H7 (cell line): ENCODE measurements around the gene CHRM1. TPM values are rescaled to one million over a fixed set of nuclear protein-coding genes. Genes with fewer than 3 reads are reported as not detected.

Experiments used
- DNase-seq: peaks from one replicate; pipeline ENCODE4 v3.0.0; 2012
- H3K27me3 ChIP-seq: 2 replicates; pipeline ENCODE4 v1.6.0; 2011; ENCODE audit warnings: mild to moderate bottlenecking, low read length; ENCODE audit not compliant: control insufficient read depth, insufficient read depth
- H3K36me3 ChIP-seq: replicated peaks from 2 replicates; pipeline ENCODE4 v1.5.1; 2011; ENCODE audit warnings: low read length; ENCODE audit not compliant: control insufficient read depth, insufficient read depth
- H3K4me3 ChIP-seq: 2 replicates; pipeline ENCODE4 v1.5.1; 2011; ENCODE audit warnings: low read depth, mild to moderate bottlenecking, control low read depth, low read length, moderate library complexity; ENCODE audit not compliant: insufficient read depth
- total RNA-seq: library from RNA; depleted of rRNA; stranded (reverse); fragments of >200 nt; shearing (Covaris generic); gene quantifications from 2 replicates; pipeline ENCODE4 v1.2.3, GENCODE V29; 2014

Gene CHRM1
- total RNA-seq, 1 experiment from 2014 or later: not detected

GRCh38 chr11:62933285-62933684 is 12.1 kb upstream of the CHRM1 start:
- H3K36me3 ChIP-seq: no peaks in the 10 kb centered on the region
- peaks cover 5% of the 10 kb centered on the region for H3K27me3 ChIP-seq
- peak; percentile 27 for DNase-seq
- no peak overlapping the region for H3K4me3 ChIP-seq

DNA sequence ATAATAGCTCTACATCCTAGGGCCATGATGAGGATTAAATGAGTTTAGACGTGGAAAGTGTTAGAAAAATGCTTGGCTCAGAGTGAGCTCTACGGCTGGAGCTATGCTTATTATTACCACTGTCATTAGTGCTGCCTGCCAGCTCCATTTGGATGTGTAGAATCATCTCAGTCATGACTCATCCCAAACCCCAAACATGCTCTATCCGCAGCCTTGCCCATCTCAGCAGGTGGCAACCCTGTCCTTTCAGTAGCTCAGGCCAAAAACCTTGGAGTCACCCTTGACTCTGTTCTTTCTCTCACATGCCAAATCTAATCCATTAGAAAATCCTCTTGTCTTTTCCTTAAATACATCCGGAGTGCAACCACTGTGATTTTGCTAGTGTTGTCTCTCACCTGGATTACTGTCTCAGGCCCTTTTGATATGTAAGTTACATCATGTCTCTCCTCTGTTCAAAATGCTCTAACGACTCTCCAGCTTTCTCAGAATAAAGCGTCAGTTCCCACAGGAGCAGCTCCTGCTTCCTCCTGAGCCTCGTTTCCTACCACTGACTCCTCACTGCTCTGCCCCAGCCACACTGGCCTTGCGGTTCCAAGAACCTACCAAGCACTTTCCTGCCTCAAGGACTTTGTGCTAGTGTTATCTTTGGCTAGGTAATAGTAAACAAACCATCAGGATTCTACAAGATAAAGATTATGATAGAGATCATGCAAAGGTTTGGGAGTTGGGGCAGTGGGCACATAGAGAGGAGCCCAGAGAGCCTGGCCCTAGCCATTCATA is 10.5 kb upstream of the CHRM1 start:
- H3K27me3 ChIP-seq: peaks cover 17% of the 10 kb centered on the region
- peak; percentile 33 for DNase-seq

DNA sequence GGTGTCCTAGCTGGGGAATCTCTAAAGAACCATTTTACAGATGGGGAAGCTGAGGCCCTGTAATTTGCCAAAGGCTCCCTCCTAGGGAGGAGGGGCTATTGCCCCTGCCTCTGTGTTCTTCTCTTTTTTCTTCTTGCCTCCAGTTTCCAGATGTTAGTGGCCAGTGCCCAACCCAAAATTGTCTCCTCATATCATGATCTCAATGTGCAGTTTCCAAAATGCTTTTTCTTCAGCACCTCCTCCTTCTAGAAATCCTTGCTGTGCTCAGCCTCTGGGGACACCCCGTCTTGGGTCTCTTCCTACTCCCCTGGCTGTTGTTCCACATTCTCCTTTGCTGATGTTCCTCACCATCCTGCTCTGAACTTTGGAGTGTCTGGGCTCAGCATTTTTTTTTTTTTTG is 9.5 kb upstream of the CHRM1 start:
- no peaks in the 10 kb centered on the region for H3K36me3 ChIP-seq
- DNase-seq: no peak
- peaks cover 28% of the 10 kb centered on the region for H3K27me3 ChIP-seq
- H3K4me3 ChIP-seq: no peak overlapping the region

More for the DNA sequence above, 10.5 kb upstream of the CHRM1 start:
- Histone ChIP-seq H3K4me3 (no peak overlapping the region), H3K36me3 (no peaks in the 10 kb centered on the region)

GRCh38 chr11:62930157-62930556 is 9.0 kb upstream of the CHRM1 start:
- no peaks in the 10 kb centered on the region for H3K36me3 ChIP-seq
- no peak overlapping the region for H3K4me3 ChIP-seq
- peaks cover 33% of the 10 kb centered on the region for H3K27me3 ChIP-seq
- peak; percentile 8 for DNase-seq

GRCh38 chr11:62928011-62928410 is 6.8 kb upstream of the CHRM1 start:
- H3K36me3 ChIP-seq: no peaks in the 10 kb centered on the region
- H3K4me3 ChIP-seq: no peak overlapping the region
- H3K27me3 ChIP-seq: peaks cover 49% of the 10 kb centered on the region
- peak; percentile 54 for DNase-seq

DNA sequence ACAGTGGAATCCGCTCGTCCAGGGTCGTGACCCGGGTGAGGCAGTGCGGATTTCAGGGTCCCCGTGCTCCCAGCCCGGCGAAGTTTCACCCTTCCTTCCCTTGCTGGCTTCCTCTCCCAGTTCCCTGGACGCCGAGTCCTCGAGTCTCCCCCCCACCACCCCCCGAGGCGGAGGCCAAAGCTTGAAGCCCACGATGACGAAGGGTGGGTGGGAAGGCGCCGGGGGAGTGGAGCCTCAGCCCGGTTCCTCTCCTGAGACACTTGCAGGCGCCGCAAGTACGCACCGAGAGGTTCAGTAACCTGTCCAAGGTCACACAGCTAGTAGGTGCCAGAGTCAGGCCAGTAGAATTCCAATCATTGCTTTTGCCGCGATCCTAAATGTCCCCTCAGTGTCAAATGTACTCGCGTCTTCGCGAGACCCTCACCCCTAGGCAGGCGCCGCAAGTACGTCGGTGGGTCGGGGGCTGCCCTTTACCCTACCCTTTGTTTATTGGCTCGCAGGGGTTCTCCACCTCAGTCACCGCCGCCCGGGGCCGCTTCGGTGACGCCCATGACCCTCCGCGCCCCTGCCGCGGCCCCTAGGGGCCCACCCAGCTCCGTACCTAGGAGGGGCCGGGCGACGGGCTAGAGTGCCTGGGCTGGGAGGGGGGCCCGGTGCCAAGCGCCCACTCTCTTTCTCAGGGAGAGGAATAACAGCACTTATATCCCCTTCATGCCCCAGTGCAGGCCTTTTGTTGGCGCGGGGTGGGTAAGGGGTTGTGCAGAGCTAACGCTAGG is 5.7 kb upstream of the CHRM1 start:
- Histone ChIP-seq H3K36me3 (no peaks in the 10 kb centered on the region), H3K4me3 (peak overlapping the region; percentile 61), H3K27me3 (peaks cover 56% of the 10 kb centered on the region)
- peak; percentile 76 for DNase-seq

GRCh38 chr11:62925745-62926679 is 4.8 kb upstream of the CHRM1 start:
- DNase-seq: peak; percentile 79
- peaks cover 60% of the 10 kb centered on the region for H3K27me3 ChIP-seq
- H3K4me3 ChIP-seq: peak overlapping the region; percentile 61
- no peaks in the 10 kb centered on the region for H3K36me3 ChIP-seq

DNA sequence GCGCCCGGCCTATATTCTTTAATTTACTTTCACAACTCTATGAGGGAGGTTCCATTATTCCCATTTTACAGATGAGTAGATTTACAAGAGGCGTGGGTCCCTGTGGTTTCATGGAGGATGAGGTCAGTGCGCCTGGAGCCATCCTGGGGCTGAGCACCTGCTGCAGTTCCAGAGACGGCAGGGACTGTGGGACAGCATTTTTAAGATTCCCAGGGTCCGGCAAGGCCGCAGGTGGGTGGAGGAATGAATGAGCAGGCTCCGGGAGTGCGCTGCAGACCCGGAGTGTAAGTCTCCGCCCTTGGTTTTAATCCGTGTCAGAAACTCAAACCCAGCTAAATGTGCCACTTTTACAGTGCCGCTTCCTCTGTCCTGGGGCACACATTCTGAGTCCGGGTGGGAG is 4.1 kb upstream of the CHRM1 start:
- peak; percentile 88 for DNase-seq
- peak overlapping the region; percentile 61 for H3K4me3 ChIP-seq
- H3K27me3 ChIP-seq: peaks cover 60% of the 10 kb centered on the region
- no peaks in the 10 kb centered on the region for H3K36me3 ChIP-seq

DNA sequence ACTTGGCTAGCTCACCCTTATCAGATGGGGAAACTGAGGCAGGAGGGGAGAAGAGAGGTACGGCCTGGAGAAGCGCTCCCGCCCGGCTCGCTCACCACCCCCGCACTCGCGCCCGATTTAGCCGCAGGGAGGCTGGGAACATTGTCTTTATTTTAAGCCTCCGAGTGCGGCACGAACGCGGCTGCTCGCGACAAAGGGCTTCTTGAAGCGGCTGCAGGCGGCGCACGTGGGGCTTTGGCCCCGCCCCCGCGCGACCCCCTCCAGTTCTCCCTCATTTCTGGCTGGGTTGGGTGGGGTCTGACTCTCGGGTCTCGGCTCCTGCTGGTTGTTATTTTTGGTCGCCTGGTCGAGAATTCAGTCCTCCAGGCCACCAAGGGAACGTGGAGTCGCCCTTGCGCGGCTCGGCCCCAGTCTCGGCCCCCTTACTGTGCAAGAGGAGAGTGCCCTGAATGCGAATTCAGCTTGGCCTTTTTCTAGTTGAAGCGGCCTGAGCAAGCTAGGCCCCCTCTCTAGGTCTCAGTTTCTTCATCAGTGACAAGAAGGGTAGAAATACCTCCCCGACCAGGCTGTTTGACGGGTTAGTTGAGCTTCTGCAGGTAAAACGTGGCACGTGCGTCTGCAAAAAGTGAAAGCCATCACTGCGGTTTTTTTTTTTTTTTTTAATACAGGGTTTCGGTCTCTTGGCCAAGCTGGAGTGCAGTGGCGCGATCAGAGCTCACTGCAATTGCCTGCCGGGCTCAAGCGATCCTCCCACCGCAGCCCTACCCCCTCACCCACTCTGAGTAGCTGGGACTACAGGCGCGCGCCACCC is 2.6 kb upstream of the CHRM1 start:
- Histone ChIP-seq H3K36me3 (no peaks in the 10 kb centered on the region), H3K27me3 (peaks cover 59% of the 10 kb centered on the region), H3K4me3 (peak overlapping the region; percentile 42)
- DNase-seq: peak; percentile 80

- H3K36me3 ChIP-seq: no peaks in the 10 kb centered on the region
- H3K27me3 ChIP-seq: peaks cover 56% of the 10 kb centered on the region
- DNase-seq: peak; percentile 83
- H3K4me3 ChIP-seq: peak overlapping the region; percentile 42; the same call in 1 of the 2 replicates
These were observed 1.7 kb upstream of the CHRM1 start for GRCh38 chr11:62922653-62923431.

GRCh38 chr11:62922189-62922589 is 1.0 kb upstream of the CHRM1 start:
- Histone ChIP-seq H3K27me3 (peaks cover 49% of the 10 kb centered on the region), H3K36me3 (no peaks in the 10 kb centered on the region), H3K4me3 (no peak overlapping the region)
- DNase-seq: peak; percentile 56

DNA sequence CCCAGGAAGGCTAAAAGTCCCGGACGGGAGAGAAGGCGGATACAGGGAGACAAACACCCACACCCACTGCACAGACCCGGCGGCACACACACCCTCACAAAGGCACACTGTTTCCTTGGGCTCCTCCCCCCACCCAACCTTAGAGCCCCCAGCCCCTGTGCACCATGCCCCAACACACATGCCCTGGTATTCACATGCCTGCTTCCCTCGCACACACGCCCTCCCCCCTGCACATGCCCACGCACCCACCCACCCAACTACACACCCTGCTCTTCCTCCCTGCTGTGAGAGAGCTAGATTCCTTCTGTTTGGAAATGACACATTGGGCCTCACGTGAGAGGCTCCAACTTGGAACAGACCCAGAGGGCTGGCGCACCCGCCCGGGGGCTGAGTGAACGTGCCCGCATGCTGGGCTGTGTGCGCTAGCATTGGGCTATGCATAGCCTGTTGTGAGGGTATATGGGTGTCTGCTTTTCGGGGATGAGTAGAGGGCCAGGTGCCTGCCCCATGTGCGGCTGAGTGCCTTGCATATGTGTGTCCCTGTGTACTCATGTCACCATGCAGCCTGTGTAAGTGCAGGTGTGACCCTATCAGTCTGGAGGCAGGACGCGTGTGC is 518 bp upstream of the CHRM1 start:
- DNase-seq: peak; percentile 62
- Histone ChIP-seq H3K27me3 (peaks cover 44% of the 10 kb centered on the region), H3K36me3 (no peaks in the 10 kb centered on the region), H3K4me3 (no peak overlapping the region)
